ENCODE data around the gene POLD1. TPM values are rescaled to one million over a fixed set of nuclear protein-coding genes. Genes with fewer than 3 reads are reported as not detected.
"Not testable (repeated sequence)": the region's sequence is repeated elsewhere in the genome, so short reads cannot be mapped to it uniquely, and the experiment has no call there.

POLD1 gene
- 17.0 TPM for total RNA-seq

GRCh38 chr19:50383852-50384684 lies at the start of gene POLD1:
Gene POLD1 (plus strand): TSS chr19:50384347. CDS start chr19:50398852, 14,505 bp downstream.
- peak; percentile 97 for DNase-seq (ENCODE audit: low spot score)

- no peak for DNase-seq (ENCODE audit: low spot score)
Measured at GRCh38 chr19:50334741-50335421, 49.3 kb upstream of the POLD1 start.

GRCh38 chr19:50337031-50337430 lies 47.1 kb upstream of the POLD1 start:
- not testable (repeated sequence) for DNase-seq (ENCODE audit: low spot score)

- no peak for DNase-seq (ENCODE audit: low spot score)
Measured at GRCh38 chr19:50340331-50340730, 43.8 kb upstream of the POLD1 start.

- no peak for DNase-seq (ENCODE audit: low spot score)
Measured at GRCh38 chr19:50341091-50341564, 43.0 kb upstream of the POLD1 start.

GRCh38 chr19:50344661-50345318 lies 39.4 kb upstream of the POLD1 start:
- DNase-seq (ENCODE audit: low spot score): no peak

GRCh38 chr19:50347089-50347581 lies 37.0 kb upstream of the POLD1 start:
- not testable (repeated sequence) for DNase-seq (ENCODE audit: low spot score)

- DNase-seq (ENCODE audit: low spot score): no peak
Measured at GRCh38 chr19:50349277-50350057, 34.7 kb upstream of the POLD1 start.

GRCh38 chr19:50352242-50352641 lies 31.9 kb upstream of the POLD1 start:
- no peak for DNase-seq (ENCODE audit: low spot score)

GRCh38 chr19:50353487-50353880 lies 30.7 kb upstream of the POLD1 start:
- not testable (repeated sequence) for DNase-seq (ENCODE audit: low spot score)

GRCh38 chr19:50356691-50357177 lies 27.4 kb upstream of the POLD1 start:
- no peak for DNase-seq (ENCODE audit: low spot score)

GRCh38 chr19:50357178-50358100 lies 26.7 kb upstream of the POLD1 start:
- DNase-seq (ENCODE audit: low spot score): peak; percentile 81

GRCh38 chr19:50358483-50359327 lies 25.4 kb upstream of the POLD1 start:
- no peak for DNase-seq (ENCODE audit: low spot score)

GRCh38 chr19:50359328-50359818 lies 24.8 kb upstream of the POLD1 start:
- no peak for DNase-seq (ENCODE audit: low spot score)

- DNase-seq (ENCODE audit: low spot score): no peak
Measured at GRCh38 chr19:50361290-50362029, 22.7 kb upstream of the POLD1 start.

- DNase-seq (ENCODE audit: low spot score): no peak
Measured at GRCh38 chr19:50362030-50362412, 22.1 kb upstream of the POLD1 start.

- DNase-seq (ENCODE audit: low spot score): no peak
Measured at GRCh38 chr19:50362656-50363424, 21.3 kb upstream of the POLD1 start.
